Ectodermal cell (in vitro differentiated cells): Measurements from ENCODE around the gene MEGF8.

Source experiments
- H3K27ac ChIP-seq: 2 replicates; pipeline ENCODE4 v1.7.0; 2013; ENCODE audit warnings: mild to moderate bottlenecking, low read depth, low read length; ENCODE audit not compliant: insufficient read depth, poor library complexity, severe bottlenecking
- H3K27me3 ChIP-seq: 2 replicates; pipeline ENCODE4 v1.7.0; 2013; ENCODE audit warnings: mild to moderate bottlenecking, low read length; ENCODE audit not compliant: insufficient read depth, control insufficient read depth, poor library complexity, severe bottlenecking
- H3K36me3 ChIP-seq: one replicate; pipeline ENCODE4 v1.7.0; 2013; ENCODE audit warnings: low read length; ENCODE audit not compliant: control insufficient read depth, insufficient read depth
- H3K4me1 ChIP-seq: one replicate; pipeline ENCODE4 v1.7.0; 2013; ENCODE audit warnings: low read length; ENCODE audit not compliant: control insufficient read depth, insufficient read depth
- H3K4me3 ChIP-seq: 2 replicates; pipeline ENCODE4 v1.7.0; 2013; ENCODE audit warnings: low read depth, low read length, control low read depth; ENCODE audit not compliant: insufficient read depth
- H3K9me3 ChIP-seq: 2 replicates; pipeline ENCODE4 v1.7.0; 2013; ENCODE audit warnings: mild to moderate bottlenecking, low read length, moderate library complexity; ENCODE audit not compliant: control insufficient read depth
- WGBS, 2 experiments: methylation state at CpG; one replicate each; pipeline ENCODE4 v1.1.7; 2013; ENCODE audit warnings: missing lambda C conversion rate in 2 of 2; 5-methylcytosine and 5-hydroxymethylcytosine counted together

Gene MEGF8

DNA sequence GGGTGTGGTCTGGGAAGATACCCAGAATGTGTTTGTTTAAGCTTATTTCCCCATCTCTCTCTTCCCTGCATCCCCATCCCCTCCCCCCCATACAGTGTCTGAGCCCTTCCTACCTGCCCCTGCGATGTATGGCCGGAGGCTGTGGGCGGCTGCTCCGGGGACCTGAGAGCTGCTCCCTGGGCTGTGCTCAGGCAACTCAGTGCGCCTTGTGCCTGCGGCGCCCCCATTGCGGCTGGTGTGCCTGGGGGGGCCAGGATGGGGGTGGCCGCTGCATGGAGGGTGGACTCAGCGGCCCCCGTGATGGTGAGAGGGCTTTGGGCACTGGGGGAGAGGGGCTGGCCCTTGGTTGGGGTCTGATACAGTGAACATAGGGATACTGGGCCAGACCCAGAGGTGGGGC, 42.9 kb downstream of the MEGF8 start:
- H3K27ac ChIP-seq, result no peak overlapping the region
- no peaks in the 10 kb centered on the region for H3K9me3 ChIP-seq
- no peak overlapping the region for H3K4me3 ChIP-seq
- H3K4me1 ChIP-seq, result peaks cover 11% of the 10 kb centered on the region
- no peaks in the 10 kb centered on the region for H3K36me3 ChIP-seq
- 94 to 95% methylated on average over 11 of the region's 11 CpGs for WGBS, 2 experiments
- H3K27me3 ChIP-seq, result no peaks in the 10 kb centered on the region

DNA sequence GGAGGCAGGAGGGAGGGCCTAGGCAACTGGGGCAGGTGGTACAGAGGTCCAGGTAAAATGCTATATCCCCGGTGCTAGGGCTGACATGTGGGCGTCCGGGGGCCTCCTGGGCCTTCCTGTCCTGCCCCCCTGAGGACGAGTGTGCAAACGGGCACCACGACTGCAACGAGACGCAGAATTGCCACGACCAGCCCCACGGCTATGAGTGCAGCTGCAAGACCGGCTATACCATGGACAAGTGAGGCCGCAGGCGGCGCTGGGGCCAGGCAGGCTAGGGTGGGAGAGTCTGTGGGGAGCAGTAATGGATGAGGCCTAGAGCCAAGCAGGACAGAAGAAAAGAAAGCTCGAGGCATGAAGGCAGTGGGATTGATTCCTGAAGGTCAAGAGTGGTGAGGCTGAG, 43.3 kb downstream of the MEGF8 start:
- H3K36me3 ChIP-seq, result peaks cover under 1% of the 10 kb centered on the region
- H3K9me3 ChIP-seq, result no peaks in the 10 kb centered on the region
- H3K27me3 ChIP-seq, result no peaks in the 10 kb centered on the region
- H3K4me1 ChIP-seq, result peaks cover 11% of the 10 kb centered on the region
- WGBS, 2 experiments, result 93 to 94% methylated on average over 15 of the region's 15 CpGs
- no peak overlapping the region for H3K27ac ChIP-seq
- no peak overlapping the region for H3K4me3 ChIP-seq

DNA sequence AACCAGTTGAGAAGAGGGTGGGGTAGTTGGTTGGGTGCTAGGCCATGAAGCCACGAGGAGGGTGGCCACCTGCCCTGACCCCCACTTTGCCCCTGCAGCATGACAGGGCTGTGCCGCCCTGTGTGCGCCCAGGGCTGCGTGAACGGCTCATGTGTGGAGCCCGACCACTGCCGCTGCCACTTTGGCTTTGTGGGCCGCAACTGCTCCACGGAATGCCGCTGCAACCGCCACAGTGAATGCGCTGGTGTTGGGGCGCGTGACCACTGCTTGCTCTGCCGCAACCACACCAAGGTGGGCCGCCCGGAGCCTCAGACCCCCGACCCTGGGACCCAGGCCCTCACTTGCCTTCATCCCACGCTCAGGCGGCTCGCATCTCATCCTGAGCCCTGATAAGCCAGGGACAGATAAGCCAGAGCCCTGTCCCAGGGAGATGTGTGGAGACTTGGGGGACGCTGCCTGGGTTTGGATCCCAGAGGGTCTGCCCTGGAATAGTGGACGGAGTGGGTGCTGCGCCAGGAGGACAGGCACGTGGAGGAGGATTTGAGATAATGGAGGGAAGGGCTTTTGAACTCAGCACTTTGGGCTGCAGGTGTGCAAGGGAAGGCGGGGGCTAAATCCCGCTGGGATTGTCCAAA, 44.1 kb downstream of the MEGF8 start:
- WGBS, 2 experiments, result 84 to 86% methylated on average over 27 of the region's 27 CpGs
- no peak overlapping the region for H3K27ac ChIP-seq
- peaks cover 5% of the 10 kb centered on the region for H3K36me3 ChIP-seq
- H3K9me3 ChIP-seq, result no peaks in the 10 kb centered on the region
- no peak overlapping the region for H3K4me3 ChIP-seq
- H3K27me3 ChIP-seq, result no peaks in the 10 kb centered on the region
- H3K4me1 ChIP-seq, result peaks cover 11% of the 10 kb centered on the region

DNA sequence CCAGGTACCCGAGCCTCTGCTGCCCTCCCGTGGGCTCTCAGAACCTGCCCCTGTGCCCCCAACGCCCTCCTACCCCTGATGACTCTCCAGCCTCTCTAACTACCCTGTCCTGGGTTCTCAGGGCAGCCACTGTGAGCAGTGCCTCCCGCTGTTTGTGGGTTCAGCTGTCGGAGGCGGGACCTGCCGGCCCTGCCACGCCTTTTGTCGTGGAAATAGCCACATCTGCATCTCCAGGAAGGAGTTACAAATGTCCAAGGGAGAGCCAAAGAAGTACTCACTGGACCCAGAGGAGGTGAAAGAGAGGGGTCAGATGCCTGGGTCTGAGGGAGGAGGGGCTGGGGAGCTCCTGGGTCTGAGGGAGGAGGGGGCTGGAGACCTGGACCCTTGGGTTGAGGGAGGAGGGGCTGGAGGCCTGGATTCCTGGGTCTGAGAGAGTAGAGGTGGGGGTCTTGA, 44.7 kb downstream of the MEGF8 start:
- Histone ChIP-seq H3K27me3 (no peaks in the 10 kb centered on the region), H3K4me3 (no peak overlapping the region), H3K27ac (no peak overlapping the region), H3K9me3 (no peaks in the 10 kb centered on the region), H3K36me3 (peaks cover 11% of the 10 kb centered on the region), H3K4me1 (peaks cover 11% of the 10 kb centered on the region)
- WGBS, 2 experiments, result 13% methylated on average over 9 of the region's 9 CpGs

DNA sequence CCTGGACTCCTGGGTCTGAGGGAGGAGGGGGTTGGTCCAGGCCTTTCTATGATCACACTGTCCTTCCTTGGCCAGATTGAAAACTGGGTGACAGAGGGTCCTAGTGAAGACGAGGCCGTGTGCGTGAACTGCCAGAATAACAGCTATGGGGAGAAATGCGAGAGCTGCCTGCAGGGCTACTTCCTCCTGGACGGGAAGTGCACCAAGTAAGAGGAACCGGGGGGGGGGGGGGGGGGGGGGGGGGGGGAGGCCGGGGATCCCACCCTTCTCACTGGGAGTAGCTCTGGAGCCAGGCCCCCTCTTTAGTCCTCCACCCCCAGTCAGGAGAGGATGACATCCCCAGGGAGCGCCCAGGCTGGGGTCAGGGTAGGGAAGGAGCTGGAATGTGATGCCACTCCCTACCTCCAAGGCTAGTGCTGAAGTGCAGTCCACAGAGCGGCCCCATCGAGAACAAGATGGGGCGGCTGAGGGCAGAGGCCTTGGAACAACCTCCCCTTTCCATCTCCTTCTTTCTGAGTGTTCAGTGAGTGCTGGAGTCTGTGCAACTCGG, 45.3 kb downstream of the MEGF8 start:
- Histone ChIP-seq H3K36me3 (peaks cover 13% of the 10 kb centered on the region), H3K27ac (no peak overlapping the region), H3K4me1 (peaks cover 11% of the 10 kb centered on the region), H3K27me3 (no peaks in the 10 kb centered on the region), H3K9me3 (no peaks in the 10 kb centered on the region), H3K4me3 (no peak overlapping the region)
- 69 to 82% methylated on average over 8 to 9 of the region's 12 CpGs for WGBS, 2 experiments

DNA sequence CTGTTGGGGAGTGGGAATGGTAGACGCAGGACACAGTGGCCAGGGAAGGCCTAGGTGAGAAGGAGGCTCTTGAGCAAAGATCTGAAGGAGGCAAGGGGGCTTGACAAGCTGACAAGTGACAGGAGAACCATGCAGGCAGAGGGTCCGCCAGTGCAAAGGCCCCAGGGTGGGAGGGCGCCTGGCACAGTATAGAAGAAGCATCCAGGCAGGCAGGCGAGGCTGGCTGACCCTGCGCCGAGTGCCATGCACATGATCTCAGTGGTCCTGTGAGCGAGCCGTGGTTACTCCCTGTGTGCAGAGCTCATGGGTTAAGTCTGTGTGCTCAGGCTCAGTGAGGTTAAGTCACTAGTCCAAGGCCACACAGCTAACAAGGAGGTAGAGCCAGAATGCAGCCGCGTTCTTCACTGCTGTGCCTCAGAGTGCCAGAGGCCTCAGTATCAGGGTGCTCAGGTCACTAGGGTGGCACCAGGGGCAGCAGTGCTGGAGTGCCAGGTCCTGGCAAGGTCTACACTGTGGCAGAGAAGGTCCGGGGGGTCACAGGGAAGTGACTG, 49.5 kb downstream of the MEGF8 start:
- H3K4me1 ChIP-seq, result peaks cover 7% of the 10 kb centered on the region
- H3K36me3 ChIP-seq, result peaks cover 13% of the 10 kb centered on the region
- no peaks in the 10 kb centered on the region for H3K27me3 ChIP-seq
- whole genome bisulfite sequencing, 2 experiments, result 95 to 96% methylated on average over 11 of the region's 11 CpGs
- H3K4me3 ChIP-seq, result no peak overlapping the region
- no peaks in the 10 kb centered on the region for H3K9me3 ChIP-seq
- no peak overlapping the region for H3K27ac ChIP-seq

DNA sequence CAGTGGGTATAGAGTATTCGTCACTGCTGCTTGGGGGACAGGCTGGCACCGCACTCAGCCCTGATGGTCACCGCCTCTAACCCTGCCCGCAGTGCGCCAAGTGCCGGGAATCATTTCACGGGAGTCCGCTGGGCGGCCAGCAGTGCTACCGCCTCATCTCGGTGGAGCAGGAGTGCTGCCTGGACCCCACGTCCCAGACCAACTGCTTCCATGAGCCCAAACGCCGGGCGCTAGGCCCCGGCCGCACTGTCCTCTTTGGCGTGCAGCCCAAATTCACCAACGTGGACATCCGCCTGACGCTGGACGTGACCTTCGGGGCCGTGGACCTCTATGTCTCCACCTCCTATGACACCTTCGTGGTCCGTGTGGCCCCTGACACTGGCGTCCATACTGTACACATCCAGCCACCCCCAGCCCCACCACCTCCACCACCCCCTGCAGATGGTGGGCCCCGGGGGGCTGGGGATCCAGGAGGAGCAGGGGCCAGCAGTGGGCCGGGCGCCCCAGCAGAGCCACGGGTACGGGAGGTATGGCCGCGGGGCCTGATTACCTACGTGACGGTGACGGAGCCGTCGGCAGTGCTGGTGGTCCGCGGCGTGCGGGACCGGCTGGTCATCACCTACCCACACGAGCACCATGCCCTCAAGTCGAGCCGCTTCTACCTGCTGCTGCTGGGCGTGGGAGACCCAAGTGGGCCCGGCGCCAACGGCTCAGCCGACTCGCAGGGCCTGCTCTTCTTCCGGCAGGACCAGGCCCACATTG, 50.2 kb downstream of the MEGF8 start:
- H3K4me3 ChIP-seq, result no peak overlapping the region
- no peaks in the 10 kb centered on the region for H3K4me1 ChIP-seq
- peaks cover 13% of the 10 kb centered on the region for H3K36me3 ChIP-seq
- 95 to 96% methylated on average over 54 of the region's 54 CpGs for WGBS, 2 experiments
- no peak overlapping the region for H3K27ac ChIP-seq
- H3K27me3 ChIP-seq, result no peaks in the 10 kb centered on the region
- no peaks in the 10 kb centered on the region for H3K9me3 ChIP-seq

DNA sequence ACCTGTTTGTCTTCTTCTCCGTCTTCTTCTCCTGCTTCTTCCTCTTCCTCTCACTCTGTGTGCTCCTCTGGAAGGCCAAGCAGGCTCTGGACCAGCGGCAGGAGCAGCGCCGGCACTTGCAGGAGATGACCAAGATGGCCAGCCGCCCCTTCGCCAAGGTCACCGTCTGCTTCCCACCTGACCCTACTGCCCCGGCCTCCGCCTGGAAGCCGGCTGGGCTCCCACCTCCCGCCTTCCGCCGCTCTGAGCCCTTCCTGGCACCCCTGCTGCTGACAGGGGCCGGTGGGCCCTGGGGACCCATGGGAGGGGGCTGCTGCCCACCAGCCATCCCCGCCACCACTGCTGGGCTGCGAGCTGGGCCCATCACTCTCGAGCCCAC, 50.7 kb downstream of the MEGF8 start:
- Histone ChIP-seq H3K4me1 (no peaks in the 10 kb centered on the region), H3K27me3 (no peaks in the 10 kb centered on the region), H3K9me3 (no peaks in the 10 kb centered on the region), H3K4me3 (no peak overlapping the region), H3K36me3 (peaks cover 13% of the 10 kb centered on the region), H3K27ac (no peak overlapping the region)
- 94% methylated on average over 17 of the region's 17 CpGs for WGBS, 2 experiments

DNA sequence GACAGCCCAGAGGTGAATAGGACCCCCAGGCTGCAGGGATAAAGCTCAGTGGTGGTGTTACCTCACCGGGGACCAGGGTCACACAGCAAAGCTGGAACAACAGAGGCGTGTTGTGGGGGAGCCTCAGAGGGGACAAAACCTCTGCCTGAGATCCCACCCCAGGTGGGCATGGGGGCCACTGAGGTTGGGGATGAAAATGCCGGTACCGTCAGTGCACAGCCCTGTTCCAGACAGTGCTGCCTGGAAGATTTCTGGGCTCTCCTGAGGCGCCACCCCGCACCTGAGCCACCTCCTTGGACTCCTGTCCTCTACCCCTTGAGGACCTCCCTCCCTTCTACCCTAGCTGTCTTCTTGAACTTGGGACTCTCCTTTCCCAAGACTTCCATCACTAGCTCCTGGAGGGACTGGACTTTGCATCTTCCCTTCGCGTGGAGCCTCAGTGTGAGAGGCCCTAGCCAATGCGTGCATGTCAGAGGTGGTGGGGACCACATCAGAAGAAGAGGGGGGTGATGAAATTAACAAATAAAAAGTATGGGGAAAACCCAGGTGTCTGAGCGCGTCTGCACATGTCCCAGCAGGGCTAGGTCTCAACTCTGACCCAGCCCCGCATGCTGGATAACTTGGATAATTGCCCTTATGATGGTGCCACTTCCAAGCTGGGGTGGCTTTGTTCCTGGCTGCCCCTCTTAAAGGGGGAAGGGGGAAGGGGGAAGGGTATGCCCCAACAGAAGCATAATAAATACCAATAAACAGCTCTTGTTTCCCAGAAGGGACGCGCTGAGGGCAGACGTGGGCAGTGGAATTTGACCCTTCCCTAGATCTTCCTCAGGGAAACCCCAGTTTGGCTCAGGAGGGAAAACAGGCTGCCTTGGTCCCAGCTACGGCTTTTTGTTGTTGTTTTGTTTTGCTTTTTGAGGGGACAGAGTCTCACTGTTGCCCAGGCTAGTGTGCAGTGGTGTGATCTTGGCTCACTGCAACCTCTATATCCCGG, 53.1 kb downstream of the MEGF8 start:
- 91 to 93% methylated on average over 17 of the region's 17 CpGs for WGBS, 2 experiments
- no peaks in the 10 kb centered on the region for H3K4me1 ChIP-seq

More for the DNA sequence above, 53.1 kb downstream of the MEGF8 start:
- H3K27me3 ChIP-seq, result no peaks in the 10 kb centered on the region
- H3K4me3 ChIP-seq, result no peak overlapping the region
- peaks cover 13% of the 10 kb centered on the region for H3K36me3 ChIP-seq
- H3K27ac ChIP-seq, result no peak overlapping the region
- no peaks in the 10 kb centered on the region for H3K9me3 ChIP-seq
